Stimulated activated CD4-positive, alpha-beta T cell treated with anti-CD3 and anti-CD28 coated beads, Interleukin-4, amount 100 ng/mL, for 48 hours (primary cell): Measurements from ENCODE around the gene CAMK4.

Source experiments
- DNase-seq, 2 donors: peaks; one replicate each; pipeline ENCODE4 v3.0.0-alpha.2; 2020; ENCODE audit warnings: low read depth in 2 of 2

The CAMK4 gene

GRCh38 chr5:111229221-111229835 lies 5.1 kb downstream of the CAMK4 start:
- DNase-seq: no peak

- DNase-seq: no peak
Observed at GRCh38 chr5:111229871-111230810, 6.0 kb downstream of the CAMK4 start.

GRCh38 chr5:111231119-111231518 lies 6.9 kb downstream of the CAMK4 start:
- DNase-seq: no peak

- no peak for DNase-seq
Observed at GRCh38 chr5:111232311-111233051, 8.3 kb downstream of the CAMK4 start.

- DNase-seq: no peak
Observed at GRCh38 chr5:111233052-111233374, 8.8 kb downstream of the CAMK4 start.

GRCh38 chr5:111234125-111234524 lies 9.9 kb downstream of the CAMK4 start:
- DNase-seq: no peak

GRCh38 chr5:111235635-111236034 lies 11.5 kb downstream of the CAMK4 start:
- no peak for DNase-seq

- DNase-seq: no peak
Observed at GRCh38 chr5:111236348-111236747, 12.2 kb downstream of the CAMK4 start.

- DNase-seq: no peak
Observed at GRCh38 chr5:111236995-111237394, 12.8 kb downstream of the CAMK4 start.

GRCh38 chr5:111237470-111237869 lies 13.3 kb downstream of the CAMK4 start:
- no peak for DNase-seq

GRCh38 chr5:111238431-111239225 lies 14.4 kb downstream of the CAMK4 start:
- DNase-seq: no peak

GRCh38 chr5:111241696-111242095 lies 17.5 kb downstream of the CAMK4 start:
- no peak for DNase-seq

- no peak for DNase-seq
Observed at GRCh38 chr5:111242606-111243005, 18.4 kb downstream of the CAMK4 start.

GRCh38 chr5:111243318-111243717 lies 19.1 kb downstream of the CAMK4 start:
- DNase-seq: no peak

- DNase-seq: no peak
Observed at GRCh38 chr5:111245654-111246053, 21.5 kb downstream of the CAMK4 start.

- no peak for DNase-seq
Observed at GRCh38 chr5:111246459-111246858, 22.3 kb downstream of the CAMK4 start.

GRCh38 chr5:111248571-111248970 lies 24.4 kb downstream of the CAMK4 start:
- no peak for DNase-seq

GRCh38 chr5:111251921-111252320 lies 27.7 kb downstream of the CAMK4 start:
- no peak for DNase-seq

- no peak for DNase-seq
Observed at GRCh38 chr5:111252799-111253545, 28.8 kb downstream of the CAMK4 start.

- peak; percentile 55 to 77 for DNase-seq
Observed at GRCh38 chr5:111254613-111255012, 30.4 kb downstream of the CAMK4 start.

- DNase-seq: no peak
Observed at GRCh38 chr5:111255169-111255568, 31.0 kb downstream of the CAMK4 start.
